Globus pallidus (tissue), 1 donor: ENCODE measurements around the gene TMEM171.

Source experiments
- DNase-seq: peaks from one replicate; pipeline ENCODE4 v3.0.0-alpha.2; 2015; ENCODE audit warnings: low spot score

The TMEM171 gene

GRCh38 chr5:73120222-73121118 is at the start of gene TMEM171:
Gene TMEM171 (plus strand): TSS chr5:73120575. CDS start chr5:73123374, 2,799 bp downstream.
- DNase-seq, result peak; percentile 33

GRCh38 chr5:73081093-73081492 is 39.3 kb upstream of the TMEM171 start:
- no peak for DNase-seq

- DNase-seq, result no peak
Observed at GRCh38 chr5:73088026-73088425, 32.3 kb upstream of the TMEM171 start.

- DNase-seq, result no peak
Observed at GRCh38 chr5:73093943-73094342, 26.4 kb upstream of the TMEM171 start.

- DNase-seq, result no peak
Observed at GRCh38 chr5:73094415-73094814, 26.0 kb upstream of the TMEM171 start.

GRCh38 chr5:73095564-73096238 is 24.7 kb upstream of the TMEM171 start:
- DNase-seq, result no peak

GRCh38 chr5:73096239-73096575 is 24.2 kb upstream of the TMEM171 start:
- DNase-seq, result no peak

- no peak for DNase-seq
Observed at GRCh38 chr5:73097740-73098139, 22.6 kb upstream of the TMEM171 start.

- DNase-seq, result no peak
Observed at GRCh38 chr5:73100109-73100508, 20.3 kb upstream of the TMEM171 start.

- DNase-seq, result no peak
Observed at GRCh38 chr5:73103870-73104299, 16.5 kb upstream of the TMEM171 start.

- DNase-seq, result no peak
Observed at GRCh38 chr5:73104326-73104725, 16.0 kb upstream of the TMEM171 start.

GRCh38 chr5:73106335-73106734 is 14.0 kb upstream of the TMEM171 start:
- DNase-seq, result no peak

- DNase-seq, result no peak
Observed at GRCh38 chr5:73110190-73110589, 10.2 kb upstream of the TMEM171 start.

- no peak for DNase-seq
Observed at GRCh38 chr5:73111536-73111935, 8.8 kb upstream of the TMEM171 start.

GRCh38 chr5:73112359-73112758 is 8.0 kb upstream of the TMEM171 start:
- no peak for DNase-seq

GRCh38 chr5:73114044-73114688 is 6.2 kb upstream of the TMEM171 start:
- no peak for DNase-seq

- DNase-seq, result peak; percentile 35
Observed at GRCh38 chr5:73115399-73116051, 4.8 kb upstream of the TMEM171 start.

GRCh38 chr5:73116506-73116905 is 3.9 kb upstream of the TMEM171 start:
- DNase-seq, result no peak

GRCh38 chr5:73117088-73117740 is 3.2 kb upstream of the TMEM171 start:
- DNase-seq, result no peak

GRCh38 chr5:73118391-73118973 is 1.9 kb upstream of the TMEM171 start:
- DNase-seq, result peak; percentile 88

GRCh38 chr5:73119451-73120157 is 771 bp upstream of the TMEM171 start:
- DNase-seq, result peak; percentile 29
